ENCODE measurements around the gene ABCC4.
"Not testable (repeated sequence)": the region's sequence is repeated elsewhere in the genome, so short reads cannot be mapped to it uniquely, and the experiment has no call there.

ABCC4 gene

DNA sequence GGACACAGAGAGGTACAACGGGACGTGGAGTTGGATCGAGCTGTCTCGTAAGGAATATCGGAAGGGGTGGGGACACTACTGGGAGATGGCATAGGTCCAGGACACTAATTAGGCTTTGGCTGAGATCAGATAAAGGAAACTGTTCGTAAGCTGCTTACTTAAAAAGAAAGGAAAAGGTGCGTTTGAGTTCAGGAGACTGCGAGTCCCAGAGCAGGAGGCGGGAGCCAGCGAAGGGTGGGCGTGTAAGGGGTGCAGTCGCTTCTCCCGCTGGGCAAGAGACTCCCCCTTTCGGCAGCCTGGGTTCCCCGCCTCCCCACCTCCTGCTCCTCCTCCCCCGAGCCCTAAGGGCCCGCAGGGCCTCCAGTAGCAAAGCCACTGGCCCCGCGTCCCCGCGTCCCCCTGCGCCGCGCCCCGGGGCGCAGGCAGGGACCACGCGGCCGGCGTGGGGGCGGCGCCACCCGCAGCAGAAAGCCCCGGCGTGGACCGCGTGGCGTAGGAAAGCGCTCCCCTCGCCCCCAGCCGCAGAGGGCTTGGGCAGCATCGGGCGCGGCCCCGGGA is 547 bp downstream of the ABCC4 start:
- in situ Hi-C loops (cut with HindIII; ENCODE audit: low pct_ligation_motif_present, low pct_unique_long_range_greater_than_20kb, low sequenced_read_pairs): no loop called here
- peak; percentile 79 for DNase-seq

DNA sequence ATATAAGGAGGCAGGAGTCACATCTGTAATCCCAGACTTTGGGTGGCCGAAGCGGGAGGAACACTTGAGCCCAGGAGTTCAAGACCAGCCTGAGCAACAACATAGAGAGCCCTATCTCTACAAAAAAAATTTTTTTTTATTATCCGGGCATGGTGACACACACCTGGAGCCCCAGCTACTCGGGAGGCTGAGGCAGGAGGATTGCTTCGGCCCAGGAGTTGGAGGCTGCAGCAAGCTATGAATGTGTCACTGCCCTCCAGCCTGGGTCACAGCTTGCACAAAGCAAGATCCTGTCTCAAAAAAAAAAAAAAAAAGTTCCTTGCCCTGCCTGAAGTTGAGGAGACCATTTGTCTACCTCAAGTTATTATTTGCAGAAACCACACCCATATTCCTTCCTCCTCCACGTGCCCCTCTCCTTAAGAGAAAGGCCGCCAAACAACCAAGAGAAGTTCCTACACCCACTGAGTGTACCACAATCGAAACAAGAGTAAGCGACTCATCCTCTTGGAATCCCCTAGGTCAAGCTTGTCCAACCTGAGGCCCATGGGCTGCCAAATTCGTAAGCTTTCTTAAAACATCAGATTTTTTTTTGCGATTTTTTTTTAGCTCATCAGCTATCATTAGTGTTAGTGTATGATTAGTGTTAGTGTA is 2.2 kb downstream of the ABCC4 start:
- DNase-seq: peak; percentile 64
- in situ Hi-C loops (cut with HindIII; ENCODE audit: low pct_ligation_motif_present, low pct_unique_long_range_greater_than_20kb, low sequenced_read_pairs): no loop called here

DNA sequence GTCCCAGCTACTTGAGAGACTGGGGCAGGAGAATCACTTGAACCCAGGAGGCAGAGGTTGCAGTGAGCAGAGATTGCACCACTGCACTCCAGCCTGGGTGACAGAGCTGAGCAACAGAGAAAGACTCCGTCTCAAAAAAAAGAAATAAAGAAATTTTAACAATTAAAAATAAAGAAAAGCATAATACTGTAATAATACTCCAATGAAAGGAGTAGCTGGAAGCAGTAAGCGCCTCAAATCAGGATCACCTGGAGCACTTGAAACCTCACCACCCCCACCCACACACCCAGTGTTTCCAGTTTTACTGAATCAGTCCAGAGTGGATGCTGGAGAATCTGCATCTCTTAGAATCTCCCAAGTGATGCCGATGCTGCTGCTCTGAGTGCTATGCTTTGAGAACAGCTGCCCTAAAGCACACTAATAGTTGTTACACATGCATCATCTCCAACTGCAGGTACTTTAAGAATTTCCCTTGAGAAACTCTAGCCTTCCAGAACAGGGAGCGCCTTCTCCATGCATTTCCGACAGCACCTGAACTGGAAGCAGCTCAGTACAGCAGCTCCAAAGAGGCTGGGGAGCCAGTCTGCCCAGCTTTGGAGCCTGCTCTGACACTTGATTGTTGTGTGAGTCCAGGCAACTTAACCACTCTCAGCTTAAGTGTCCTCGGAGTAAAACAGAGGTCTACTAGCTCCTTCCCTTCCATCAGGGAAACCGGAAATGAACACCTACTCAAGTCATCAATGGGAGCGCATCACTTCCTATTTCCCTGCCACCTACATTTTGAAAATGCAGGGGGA is 2.9 kb downstream of the ABCC4 start:
- in situ Hi-C loops (cut with HindIII; ENCODE audit: low pct_ligation_motif_present, low pct_unique_long_range_greater_than_20kb, low sequenced_read_pairs): no loop called here

DNA sequence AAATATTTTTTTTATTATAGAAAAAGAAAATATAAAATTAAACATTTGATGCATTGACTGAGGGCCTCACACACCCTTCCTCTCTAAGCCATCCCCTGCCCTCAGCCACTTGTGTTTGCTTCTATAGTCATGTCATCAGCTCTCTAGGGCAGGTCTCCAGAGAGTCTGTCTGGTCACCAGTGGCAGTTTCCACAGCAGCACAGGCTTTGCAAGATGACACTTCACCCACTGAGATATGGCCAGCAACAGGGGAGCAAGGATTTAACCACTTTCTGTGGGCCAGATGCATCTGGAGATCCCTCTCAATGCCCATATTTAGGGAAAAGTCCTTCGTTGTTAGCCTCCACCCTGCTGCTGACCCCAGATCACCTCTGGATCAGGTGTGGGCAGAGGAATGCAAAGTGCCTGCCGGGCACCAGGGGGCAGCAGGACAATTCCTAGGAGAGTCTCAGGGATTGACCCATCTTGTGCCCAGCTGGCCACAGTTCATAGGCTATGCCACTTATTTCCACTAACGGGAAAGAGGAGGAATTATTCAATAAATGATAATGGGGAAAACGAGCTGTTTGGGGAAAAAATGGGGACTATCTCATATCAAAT is 4.8 kb downstream of the ABCC4 start:
- in situ Hi-C loops (cut with HindIII; ENCODE audit: low pct_ligation_motif_present, low pct_unique_long_range_greater_than_20kb, low sequenced_read_pairs): no loop called here
- DNase-seq: peak; percentile 40

More for the DNA sequence above, 2.9 kb downstream of the ABCC4 start:
- no peak for DNase-seq

DNA sequence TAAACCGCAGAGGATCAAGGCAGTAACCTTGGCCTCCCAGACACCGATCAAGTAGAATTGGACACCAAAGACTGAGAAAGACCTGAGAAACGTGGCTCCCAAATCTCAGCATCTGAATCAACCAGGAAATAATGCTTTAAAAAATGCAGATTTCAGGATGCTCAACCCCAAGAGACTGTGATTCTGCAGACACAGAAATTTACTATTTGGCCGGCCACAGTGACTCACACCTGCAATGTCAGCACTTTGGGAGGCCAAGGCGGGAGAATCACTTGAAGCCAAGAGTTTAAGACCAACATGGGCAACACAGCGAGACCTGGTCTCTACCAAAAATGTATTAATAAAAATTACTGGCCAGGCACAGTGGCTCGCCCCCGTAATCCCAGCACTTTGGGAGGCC is 6.2 kb downstream of the ABCC4 start:
- no peak for DNase-seq
- in situ Hi-C loops (cut with HindIII; ENCODE audit: low pct_ligation_motif_present, low pct_unique_long_range_greater_than_20kb, low sequenced_read_pairs): no loop called here

DNA sequence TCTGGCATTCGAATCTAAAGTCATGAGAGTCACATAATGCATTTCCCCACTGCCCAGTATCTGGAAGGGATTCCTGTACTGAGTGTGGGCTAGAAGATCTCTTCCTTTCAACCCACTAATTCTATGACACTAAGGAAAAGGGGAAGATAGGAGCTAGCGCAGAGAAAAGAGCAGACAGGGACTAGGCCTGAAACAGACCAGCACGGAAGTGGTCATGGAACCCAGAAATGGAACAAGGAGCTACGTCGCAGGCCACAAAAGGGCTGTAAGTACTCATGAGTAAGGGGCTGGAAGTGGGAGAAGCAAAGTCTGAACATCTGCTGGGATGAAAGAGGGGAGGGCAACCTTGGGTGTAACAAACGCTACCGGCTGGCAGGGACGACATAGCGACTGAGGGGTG is 8.6 kb downstream of the ABCC4 start:
- in situ Hi-C loops (cut with HindIII; ENCODE audit: low pct_ligation_motif_present, low pct_unique_long_range_greater_than_20kb, low sequenced_read_pairs): no loop called here
- DNase-seq: no peak

DNA sequence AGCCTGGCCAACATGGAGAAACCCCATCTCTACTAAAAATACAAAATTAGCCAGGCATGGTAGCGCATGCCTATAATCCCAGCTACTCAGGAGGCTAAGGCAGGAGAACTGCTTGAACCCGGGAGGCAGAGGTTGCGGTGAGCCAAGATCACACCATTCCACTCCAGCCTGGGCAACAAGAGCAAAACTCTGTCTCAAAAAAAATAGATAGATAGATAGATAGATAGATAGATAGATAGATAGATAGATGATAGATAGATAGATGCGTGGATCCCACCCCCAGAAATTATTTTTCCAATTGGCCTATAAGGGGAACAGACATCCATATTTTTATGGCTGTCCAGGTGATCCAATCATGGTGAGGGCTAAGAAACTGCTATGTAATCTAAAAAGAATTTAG is 11.3 kb downstream of the ABCC4 start:
- in situ Hi-C loops (cut with HindIII; ENCODE audit: low pct_ligation_motif_present, low pct_unique_long_range_greater_than_20kb, low sequenced_read_pairs); DNase-seq: not testable (repeated sequence)

DNA sequence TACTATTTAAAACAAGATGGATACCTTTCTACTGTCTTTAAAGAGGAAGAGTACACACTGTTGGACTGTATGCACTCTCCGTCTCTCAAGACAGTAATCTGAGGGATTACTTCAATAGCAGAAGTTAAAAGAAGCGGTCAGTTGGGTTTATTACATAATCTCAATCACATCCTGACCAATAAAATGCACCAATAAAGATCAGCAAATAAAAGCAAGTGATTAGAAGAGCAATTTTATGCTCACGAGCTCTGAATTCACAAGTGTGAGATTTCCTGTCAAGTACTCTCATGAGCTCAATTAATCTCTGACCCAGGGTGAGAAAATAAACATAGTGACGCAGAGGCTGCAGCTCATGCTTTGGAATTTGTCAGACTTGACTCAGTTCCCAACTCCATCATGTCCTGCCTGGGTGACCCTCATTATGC is 12.2 kb downstream of the ABCC4 start:
- no peak for DNase-seq
- in situ Hi-C loops (cut with HindIII; ENCODE audit: low pct_ligation_motif_present, low pct_unique_long_range_greater_than_20kb, low sequenced_read_pairs): no loop called here

DNA sequence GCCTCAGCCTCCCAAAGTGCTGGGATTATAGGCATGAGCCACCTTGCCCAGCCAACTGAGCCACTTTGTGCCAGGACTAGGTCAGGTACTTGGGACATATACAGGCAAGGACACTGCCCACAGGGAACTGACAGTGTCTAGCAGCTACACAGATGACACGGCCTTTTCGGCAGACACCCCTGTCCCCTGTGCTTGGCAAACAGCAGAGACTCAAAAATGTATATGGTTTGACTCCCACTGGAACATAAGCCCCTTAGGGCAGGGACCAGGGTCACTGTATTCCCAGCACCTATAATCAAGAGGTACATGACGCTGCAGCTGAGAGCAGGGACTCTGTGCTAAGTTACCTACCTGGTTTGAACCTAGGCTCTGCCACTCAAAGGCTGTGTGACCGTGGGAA is 16.8 kb downstream of the ABCC4 start:
- DNase-seq: no peak
- in situ Hi-C loops (cut with HindIII; ENCODE audit: low pct_ligation_motif_present, low pct_unique_long_range_greater_than_20kb, low sequenced_read_pairs): no loop called here

DNA sequence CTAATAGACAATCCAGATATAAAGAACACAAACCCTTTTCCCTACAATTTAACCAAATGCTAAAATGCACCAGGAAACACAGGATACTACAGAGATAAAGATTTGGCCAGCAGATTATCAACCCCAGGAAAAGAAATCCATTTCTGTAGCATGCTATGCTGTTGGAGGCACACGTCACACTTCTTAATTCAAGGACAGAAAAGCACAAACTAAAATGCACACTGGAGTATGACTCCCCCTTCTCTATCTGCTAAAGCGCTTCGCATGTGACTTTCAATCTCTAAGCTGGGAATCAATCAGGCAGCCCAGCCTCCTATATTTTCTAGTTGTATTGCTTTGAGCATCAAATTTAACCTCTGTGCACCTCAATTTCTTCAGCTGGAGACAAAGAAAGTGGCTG is 22.2 kb downstream of the ABCC4 start:
- in situ Hi-C loops (cut with HindIII; ENCODE audit: low pct_ligation_motif_present, low pct_unique_long_range_greater_than_20kb, low sequenced_read_pairs): no loop called here
- no peak for DNase-seq

DNA sequence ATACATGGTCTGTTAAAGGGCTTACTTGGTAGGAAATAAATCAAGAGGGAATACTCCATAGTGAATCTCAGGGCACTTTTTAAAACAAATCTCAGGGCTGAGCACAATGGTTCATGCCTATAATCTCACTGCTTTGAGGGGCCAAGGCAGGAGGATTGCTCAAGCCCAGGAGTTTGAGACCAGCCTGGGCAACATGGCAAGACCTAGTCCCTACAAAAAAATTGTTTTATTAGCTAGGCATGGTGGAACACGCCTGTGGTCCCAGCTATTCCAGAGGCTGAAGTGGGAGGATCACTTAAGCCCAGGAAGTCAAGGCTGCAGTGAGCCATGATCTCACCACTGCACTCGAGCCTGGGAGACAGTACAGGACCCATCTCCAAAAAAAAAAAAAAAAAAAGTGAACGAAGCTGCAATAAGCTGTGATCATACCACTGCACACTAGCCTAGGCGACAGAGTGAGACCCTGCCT is 25.2 kb downstream of the ABCC4 start:
- in situ Hi-C loops (cut with HindIII; ENCODE audit: low pct_ligation_motif_present, low pct_unique_long_range_greater_than_20kb, low sequenced_read_pairs): no loop called here
- DNase-seq: no peak

DNA sequence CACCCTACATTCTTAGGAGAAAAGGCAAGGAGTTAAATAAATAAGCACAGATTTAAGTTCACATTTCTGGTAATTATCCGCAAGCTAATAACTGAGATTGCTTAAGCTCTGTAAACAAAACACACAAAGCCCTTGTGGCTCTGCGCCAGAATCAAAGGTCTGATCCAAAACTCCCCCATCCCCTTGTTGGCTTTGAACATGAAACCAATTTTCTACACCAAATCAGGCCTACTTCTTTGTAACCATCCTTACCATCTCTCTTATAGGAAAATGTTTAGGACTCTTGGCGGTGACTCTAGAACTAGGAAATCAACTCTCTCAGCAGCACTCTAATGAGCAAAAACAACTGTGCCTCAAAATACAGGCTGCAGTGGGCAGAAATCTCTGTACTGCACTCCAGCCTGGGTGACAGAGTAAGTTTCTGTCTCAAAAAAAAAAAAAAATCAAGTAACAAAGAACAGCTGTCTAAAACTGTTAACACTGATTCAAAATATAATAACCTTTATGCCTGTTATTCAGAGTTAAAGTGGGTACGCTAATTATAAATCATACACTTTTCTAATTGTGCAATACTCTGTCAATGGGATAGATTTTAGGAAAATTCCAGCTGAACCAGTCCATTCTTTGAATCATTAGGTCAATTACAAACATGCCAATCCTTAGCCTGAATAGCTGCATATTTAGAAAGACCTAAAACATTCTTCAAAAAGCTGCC is 25.8 kb downstream of the ABCC4 start:
- DNase-seq: no peak

DNA sequence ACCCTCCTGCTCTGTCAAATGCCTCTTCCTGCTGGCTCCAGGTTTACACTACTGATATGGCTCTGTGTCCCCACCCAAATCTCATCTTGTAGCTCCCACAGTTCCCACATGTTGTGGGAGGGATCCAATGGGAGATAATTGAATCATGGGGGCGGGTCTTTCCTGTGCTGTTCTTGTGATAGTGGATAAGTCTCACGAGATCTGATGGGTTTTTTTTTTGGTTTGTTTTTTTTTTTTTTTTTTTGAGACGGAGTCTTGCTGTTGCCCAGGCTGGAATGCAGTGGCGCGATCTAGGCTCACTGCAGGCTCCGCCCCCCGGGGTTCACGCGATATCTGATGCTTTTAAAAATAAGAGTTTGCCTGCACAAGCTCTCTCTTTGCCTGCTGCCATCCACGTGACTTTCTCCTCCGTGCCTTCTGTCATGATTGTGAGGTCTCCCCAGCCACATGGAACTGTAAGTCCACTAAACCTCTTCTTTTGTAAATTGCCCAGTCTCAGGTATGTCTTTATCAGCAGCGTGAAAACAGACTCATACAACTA is 27.6 kb downstream of the ABCC4 start:
- in situ Hi-C loops (cut with HindIII; ENCODE audit: low pct_ligation_motif_present, low pct_unique_long_range_greater_than_20kb, low sequenced_read_pairs); DNase-seq: not testable (repeated sequence)

More for the DNA sequence above, 25.8 kb downstream of the ABCC4 start:
- in situ Hi-C loops (cut with HindIII; ENCODE audit: low pct_ligation_motif_present, low pct_unique_long_range_greater_than_20kb, low sequenced_read_pairs): no loop called here

DNA sequence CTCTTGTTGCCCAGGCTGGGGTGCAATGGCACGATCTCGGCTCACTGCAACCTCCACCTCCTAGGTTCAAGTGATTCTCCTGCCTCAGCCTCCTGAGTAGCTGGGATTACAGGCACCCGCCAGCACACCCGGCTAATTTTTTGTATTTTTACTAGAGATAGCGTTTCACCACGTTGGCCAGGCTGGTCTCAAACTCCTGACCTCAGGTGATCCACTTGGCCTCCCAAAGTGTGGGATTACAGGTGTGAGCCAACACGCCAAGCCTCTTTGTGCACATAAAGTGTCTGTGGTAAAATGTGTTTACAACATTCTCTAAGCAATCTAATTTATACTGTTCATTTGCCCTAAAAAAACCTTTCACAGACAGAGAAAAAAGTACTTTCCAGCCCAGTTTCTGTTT is 29.2 kb downstream of the ABCC4 start:
- DNase-seq; in situ Hi-C loops (cut with HindIII; ENCODE audit: low pct_ligation_motif_present, low pct_unique_long_range_greater_than_20kb, low sequenced_read_pairs): not testable (repeated sequence)

DNA sequence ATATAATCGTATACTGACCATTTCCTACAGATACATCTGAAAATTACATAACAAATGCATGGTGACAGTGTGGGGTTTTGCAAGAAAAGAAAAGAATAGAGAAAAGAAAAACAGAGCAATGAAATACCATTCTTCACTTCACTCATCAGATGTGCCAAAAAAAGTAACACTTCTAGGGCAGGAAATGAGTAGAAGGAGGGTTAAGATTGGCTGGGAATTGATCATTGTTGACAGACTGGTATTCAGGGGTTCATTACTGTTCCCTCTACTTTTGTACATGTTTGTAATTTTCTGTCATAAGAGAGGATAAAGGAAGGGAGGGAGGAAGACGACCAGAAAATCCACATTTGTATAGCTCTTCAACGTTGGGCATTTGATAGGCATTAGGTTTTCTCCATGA is 31.5 kb downstream of the ABCC4 start:
- in situ Hi-C loops (cut with HindIII; ENCODE audit: low pct_ligation_motif_present, low pct_unique_long_range_greater_than_20kb, low sequenced_read_pairs): no loop called here
- DNase-seq: no peak

DNA sequence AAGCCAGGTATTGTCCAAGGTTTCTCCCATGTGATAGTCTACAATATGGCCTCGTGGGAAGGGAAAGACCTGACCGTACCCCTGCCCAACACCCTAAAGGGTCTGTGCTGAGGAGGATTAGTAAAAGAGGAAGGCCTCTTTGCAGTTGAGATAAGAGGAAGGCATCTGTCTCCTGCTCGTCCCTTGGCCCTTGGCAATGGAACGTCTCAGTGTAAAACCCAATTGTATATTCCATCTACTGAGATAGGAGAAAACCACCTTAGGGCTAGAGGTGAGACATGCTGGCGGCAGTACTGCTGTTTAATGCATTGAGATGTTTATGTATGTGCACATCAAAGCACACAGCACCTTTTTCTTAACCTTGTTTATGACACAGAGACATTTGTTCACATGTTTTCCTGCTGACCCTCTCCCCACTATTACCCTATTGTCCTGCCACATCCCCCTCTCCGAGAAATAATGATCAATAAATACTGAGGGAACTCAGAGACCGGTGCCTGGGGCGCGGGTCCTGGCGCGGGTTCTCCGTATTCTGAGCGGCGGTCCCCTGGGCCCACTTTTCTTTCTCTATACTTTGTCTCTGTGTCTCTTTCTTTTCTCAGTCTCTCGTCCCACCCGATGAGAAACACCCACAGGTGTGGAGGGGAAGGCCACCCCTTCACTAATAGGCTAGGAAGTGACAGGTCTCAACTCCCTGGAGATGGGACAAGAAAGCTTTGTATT is 32.7 kb downstream of the ABCC4 start:
- DNase-seq; in situ Hi-C loops (cut with HindIII; ENCODE audit: low pct_ligation_motif_present, low pct_unique_long_range_greater_than_20kb, low sequenced_read_pairs): not testable (repeated sequence)

DNA sequence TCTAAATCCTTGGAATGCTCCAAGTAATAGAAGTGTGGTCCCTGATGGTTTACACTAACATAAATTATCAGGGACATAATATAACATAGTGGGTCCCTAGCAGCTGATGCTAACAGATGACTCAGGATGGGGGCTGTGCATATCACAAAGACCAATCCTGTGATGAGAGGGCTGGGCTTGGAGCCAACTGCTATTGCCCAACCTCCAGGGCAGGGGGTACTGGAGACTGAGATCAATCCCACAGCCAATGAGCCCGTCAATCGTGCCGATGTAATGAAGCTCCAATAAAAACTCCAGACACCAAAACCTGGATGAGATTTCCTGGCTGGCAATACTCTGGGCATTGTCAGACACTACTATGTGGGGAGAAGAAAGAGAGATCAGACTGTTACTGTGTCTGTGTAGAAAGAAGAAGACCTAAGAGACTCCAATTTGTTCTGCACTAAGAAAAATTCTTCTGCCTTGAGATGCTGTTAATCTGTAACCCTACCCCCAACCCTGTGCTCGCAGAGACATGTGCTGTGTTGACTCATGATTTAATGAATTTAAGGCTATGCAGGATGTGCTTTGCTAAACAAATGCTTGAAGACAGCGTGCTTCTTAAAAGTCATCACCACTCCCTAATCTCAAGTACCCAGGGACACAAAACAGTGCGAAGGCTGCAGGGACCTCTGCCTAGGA is 33.4 kb downstream of the ABCC4 start:
- in situ Hi-C loops (cut with HindIII; ENCODE audit: low pct_ligation_motif_present, low pct_unique_long_range_greater_than_20kb, low sequenced_read_pairs): no loop called here
- DNase-seq: peak; percentile 93

All from ACHN (cell line).